ENCODE measurements around the gene LRRC74B. TPM values are rescaled to one million over a fixed set of nuclear protein-coding genes. Genes with fewer than 3 reads are reported as not detected.

LRRC74B gene
- total and polyA plus RNA-seq, 2 of the 4 experiments (the other 2 are of a cell fraction) = not detected

DNA sequence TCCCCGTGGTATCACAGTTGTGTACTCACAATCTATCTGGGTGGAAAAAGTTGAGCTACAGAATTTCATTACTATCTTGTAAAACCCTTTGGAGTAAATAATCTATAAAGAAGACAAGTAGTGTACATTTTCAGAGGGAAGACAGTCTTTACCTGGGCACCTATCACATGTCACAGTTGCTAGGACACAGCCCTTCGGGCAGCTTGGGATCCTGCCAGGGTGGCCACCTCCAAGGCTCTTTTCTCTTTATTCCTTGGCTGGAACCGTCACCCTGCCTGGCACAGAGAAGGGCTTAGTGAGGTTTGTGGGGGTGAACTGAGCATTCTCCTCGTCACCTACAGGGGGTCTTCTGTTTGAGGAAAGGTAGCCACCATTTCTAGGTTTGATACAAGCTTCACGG, 23.6 kb downstream of the LRRC74B start:
- Histone ChIP-seq H3K9ac (ENCODE audit: low read depth, low read length) (no peak overlapping the region), H3K4me3 (ENCODE audit: insufficient read depth, low read depth, low read length) (no peak overlapping the region), H2BK20ac (ENCODE audit: low read depth, low read length) (no peak overlapping the region), H2BK15ac (ENCODE audit: low read depth, low read length) (no peak overlapping the region), H2AFZ (replicated peaks; ENCODE audit: low read length, poor library complexity) (no peak overlapping the region), H2AK5ac (ENCODE audit: low read depth, low read length) (no peak overlapping the region), H2AK9ac (replicated peaks; ENCODE audit: low read depth, low read length, poor library complexity) (no peak overlapping the region), H3K18ac (ENCODE audit: low read depth, low read length) (no peak overlapping the region), H3K36me3 (ENCODE audit: control insufficient read depth, insufficient read depth, low read length) (no peaks in the 10 kb centered on the region), H4K91ac (ENCODE audit: insufficient read depth, low read depth, low read length) (no peak overlapping the region), H3K56ac (ENCODE audit: extremely low read depth, insufficient read depth, low read length) (no peak overlapping the region), H3K9me1 (ENCODE audit: insufficient read depth, low read length) (peaks cover 5% of the 10 kb centered on the region; the same call in 1 of the 2 replicates), H3K79me1 (ENCODE audit: low read depth in 1 of 2, low read length in 2 of 2) (no peaks in the 10 kb centered on the region), H4K8ac (ENCODE audit: low read depth in 2 of 2, low read length in 2 of 2) (no peak overlapping the region), H2BK120ac (ENCODE audit: low read depth, low read length) (no peak overlapping the region), H3K27ac (ENCODE audit: insufficient read depth, low read length) (no peak overlapping the region), H3K14ac (replicated peaks; ENCODE audit: low read depth, low read length) (no peak overlapping the region), H3K4me1 (ENCODE audit: control insufficient read depth, insufficient read depth, low read length) (peaks cover 3% of the 10 kb centered on the region), H3K23ac (ENCODE audit: low read depth, low read length) (no peak overlapping the region), H4K20me1 (ENCODE audit: insufficient read depth, low read length) (no peaks in the 10 kb centered on the region), H3K27me3 (ENCODE audit: control insufficient read depth, insufficient read depth, low read length) (peaks cover 22% of the 10 kb centered on the region), H3K4me2 (ENCODE audit: low read depth, low read length) (no peak overlapping the region), H2BK5ac (ENCODE audit: low read depth, low read length, poor library complexity, severe bottlenecking) (no peak overlapping the region), H3K4ac (ENCODE audit: low read depth, low read length) (no peak overlapping the region), H4K5ac (ENCODE audit: low read depth, low read length) (no peak overlapping the region), H3K9me3 (ENCODE audit: control insufficient read depth, insufficient read depth, low read length) (peaks cover 10% of the 10 kb centered on the region; the same call in 1 of the 2 replicates)
- CTCF ChIA-PET = no interaction called here
- intact Hi-C loops (cut with micrococcal nuclease) (no loop called here), dilution Hi-C loops (cut with HindIII; ENCODE audit: low sequenced_read_pairs, unreplicated experiment) (no loop called here), in situ Hi-C loops (cut with MboI; ENCODE audit: low sequenced_read_pairs) (no loop called here)
- ATAC-seq (ENCODE audit: low read depth) (no peak), DNase-seq (no peak)
- WGBS, 2 experiments (ENCODE audit: extremely low coverage in 2 of 2, insufficient read length in 1 of 2) = no CpG with 5 or more reads among the region's 5 CpGs
- no peak for TF ChIP-seq SMC3 (IDR thresholded peaks at IDR 0.05; ENCODE audit: low read depth, low read length)
- no peak for TF ChIP-seq MAZ (IDR thresholded peaks at IDR 0.05; ENCODE audit: borderline replicate concordance, low read depth, low read length)
- TF ChIP-seq BHLHE40 (IDR thresholded peaks at IDR 0.05; ENCODE audit: low read depth, low read length) = no peak
- TF ChIP-seq MAFK (IDR thresholded peaks at IDR 0.05; ENCODE audit: low read depth, low read length) = no peak
- TF ChIP-seq MXI1 (IDR thresholded peaks at IDR 0.05; ENCODE audit: borderline replicate concordance, low read depth, low read length) = no peak
- no peak for TF ChIP-seq USF2 (IDR thresholded peaks at IDR 0.05; ENCODE audit: low read depth, low read length)
- no peak for TF ChIP-seq CEBPB (IDR thresholded peaks at IDR 0.05; ENCODE audit: low read depth, low read length)
- no peak for TF ChIP-seq POLR2A (IDR thresholded peaks at IDR 0.05; ENCODE audit: low read depth, low read length)
- TF ChIP-seq NFE2L2 (IDR thresholded peaks at IDR 0.05; ENCODE audit: low read depth, low read length) = no peak
- no TSS peak for BruUV-seq (replicated peaks)
- POLR2A ChIA-PET (ENCODE audit: unreplicated experiment) = no interaction called here

All from IMR-90 (cell line).